ENCODE measurements around the gene FXYD3.
"Not testable (repeated sequence)": the region's sequence is repeated elsewhere in the genome, so short reads cannot be mapped to it uniquely, and the experiment has no call there.

The FXYD3 gene

DNA sequence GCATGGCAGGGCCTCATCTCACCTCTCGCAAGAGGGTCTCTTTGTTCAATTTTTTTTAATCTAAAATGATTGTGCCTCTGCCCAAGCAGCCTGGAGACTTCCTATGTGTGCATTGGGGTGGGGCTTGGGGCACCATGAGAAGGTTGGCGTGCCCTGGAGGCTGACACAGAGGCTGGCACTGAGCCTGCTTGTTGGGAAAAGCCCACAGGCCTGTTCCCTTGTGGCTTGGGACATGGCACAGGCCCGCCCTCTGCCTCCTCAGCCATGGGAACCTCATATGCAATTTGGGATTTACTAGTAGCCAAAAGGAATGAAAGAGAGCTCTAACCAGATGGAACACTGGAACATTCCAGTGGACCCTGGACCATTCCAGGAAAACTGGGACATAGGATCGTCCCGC is 8.0 kb downstream of the FXYD3 start:
- no peak for DNase-seq (ENCODE audit: low read depth in 2 of 2, low spot score in 1 of 2)

DNA sequence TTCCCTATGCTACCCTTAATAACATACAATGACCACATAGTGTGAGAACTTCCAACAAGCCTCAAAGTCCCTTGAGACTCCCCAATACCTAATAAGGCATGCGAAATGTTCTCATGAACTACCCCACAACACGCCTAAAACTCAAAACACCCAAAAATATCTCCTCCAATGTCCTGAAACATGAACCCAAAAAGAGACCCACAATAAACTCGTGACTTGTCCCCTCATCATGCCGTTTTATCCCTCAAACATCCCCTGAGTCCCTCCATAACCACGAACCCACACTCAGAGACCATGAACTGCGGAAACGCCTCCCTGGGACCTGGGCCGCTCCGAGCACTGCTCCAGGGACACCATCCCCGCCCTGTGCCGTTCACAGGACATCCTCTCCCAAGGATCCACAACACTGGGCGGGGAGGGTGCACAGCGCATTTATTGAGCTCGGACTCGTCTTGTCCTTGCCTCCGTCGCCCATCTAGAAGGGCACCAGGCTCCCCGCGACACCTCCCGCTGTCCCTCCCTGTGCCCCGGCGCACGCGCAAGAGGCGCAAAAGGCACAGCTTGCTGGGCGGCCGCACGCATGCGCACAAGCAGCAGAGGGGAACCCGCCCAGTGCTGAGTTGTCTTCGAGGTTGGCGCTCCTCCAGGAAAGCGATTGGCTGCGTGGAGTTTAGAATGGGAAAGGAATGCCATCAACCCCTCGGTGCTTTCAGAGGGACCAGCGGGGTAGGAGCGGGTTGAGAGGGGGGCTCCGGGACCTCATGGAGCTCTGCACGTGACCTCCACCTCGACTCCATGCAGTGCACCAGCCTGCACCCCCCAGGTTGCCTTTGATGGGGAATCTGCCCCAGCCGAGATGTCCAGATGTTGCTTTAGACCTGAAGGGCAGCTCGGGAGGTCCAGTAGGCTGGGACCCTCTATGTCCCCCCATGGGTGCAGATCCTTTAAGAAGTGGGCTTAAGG is 8.8 kb downstream of the FXYD3 start:
- peak; percentile 58 to 69 for DNase-seq (ENCODE audit: low read depth in 2 of 2, low spot score in 1 of 2)

DNA sequence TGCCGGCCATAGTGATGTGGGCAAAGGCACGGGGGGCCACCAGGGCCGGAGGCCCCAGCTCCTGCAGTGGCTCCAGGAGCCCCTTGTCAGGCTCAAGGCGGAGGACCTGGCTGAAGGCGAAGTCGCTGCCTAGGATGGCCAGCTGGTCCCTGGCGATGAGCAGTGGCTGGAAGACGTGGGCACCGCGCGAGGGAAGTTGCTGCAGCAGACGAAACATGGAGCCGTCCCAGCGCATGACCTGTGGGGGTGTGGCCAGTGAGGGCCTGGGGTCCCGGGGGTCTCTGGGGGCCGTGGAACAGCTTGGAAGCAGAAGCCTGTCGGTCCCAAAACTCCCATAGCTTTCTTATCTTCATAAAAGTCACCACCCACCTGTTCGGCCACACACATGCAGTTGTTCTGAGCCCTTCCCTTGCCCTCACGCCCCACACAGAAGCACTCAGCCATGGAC is 9.7 kb downstream of the FXYD3 start:
- no peak for DNase-seq (ENCODE audit: low read depth in 2 of 2, low spot score in 1 of 2)

DNA sequence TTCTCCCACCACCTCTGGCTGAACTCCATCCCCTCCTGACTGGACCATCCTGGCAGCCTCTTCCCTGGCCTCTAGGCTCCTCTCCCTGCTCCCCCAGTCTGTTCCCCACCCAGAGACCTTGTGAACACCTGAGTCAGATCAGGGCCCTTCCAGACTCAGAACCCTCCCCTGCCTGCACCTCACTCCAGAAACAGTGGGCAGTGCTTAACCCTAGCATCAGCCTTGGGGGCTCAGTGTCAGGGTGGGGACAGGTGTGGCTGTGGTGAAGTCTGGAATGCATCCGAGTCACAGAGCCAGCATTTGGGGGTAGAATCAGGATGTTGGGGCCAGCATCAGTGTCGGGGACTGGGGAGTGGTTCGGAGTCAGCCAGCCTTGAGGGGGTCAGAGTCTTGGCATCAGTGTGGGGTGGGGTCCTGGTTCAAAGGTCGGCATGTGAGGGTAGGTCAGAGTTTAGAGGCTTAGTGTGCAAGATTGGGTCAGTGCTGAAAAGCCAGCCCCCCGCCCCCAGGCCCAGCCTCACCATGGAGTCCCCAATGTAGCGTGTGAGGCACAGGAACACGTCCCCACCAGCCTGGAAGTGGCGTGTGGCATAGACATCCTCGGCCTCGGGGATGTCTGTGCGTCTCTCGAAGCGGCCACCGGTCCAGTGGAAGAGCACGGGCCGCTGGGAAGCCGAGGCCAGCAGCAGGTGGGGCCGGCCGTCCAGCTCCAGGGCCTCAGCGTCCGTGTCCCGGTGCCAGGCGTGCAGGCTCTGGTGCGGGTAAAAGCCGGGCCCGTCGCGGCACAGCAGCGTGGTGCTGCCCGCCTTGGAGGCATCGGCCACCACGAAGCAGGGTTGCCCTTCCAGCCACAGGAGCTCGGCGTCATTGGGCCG is 10.4 kb downstream of the FXYD3 start:
- DNase-seq (ENCODE audit: low read depth in 2 of 2, low spot score in 1 of 2): no peak

DNA sequence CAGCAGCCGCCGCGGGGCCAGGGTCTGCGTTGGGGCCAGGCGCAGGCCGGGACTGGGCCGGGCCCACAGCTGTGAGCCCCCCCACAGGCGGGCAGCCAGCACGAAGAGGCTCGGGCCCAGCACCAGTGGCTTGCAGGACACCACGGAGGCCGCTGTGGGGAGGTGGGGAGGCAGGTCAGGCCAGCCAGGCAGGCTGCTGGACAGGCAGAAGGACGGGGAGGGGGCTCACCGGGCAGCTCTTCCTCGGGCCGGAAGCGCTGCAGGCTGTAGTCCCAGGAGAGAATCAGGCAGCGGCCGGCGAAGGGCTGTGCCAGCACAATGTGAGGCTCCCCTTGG is 11.0 kb downstream of the FXYD3 start:
- DNase-seq (ENCODE audit: low read depth in 2 of 2, low spot score in 1 of 2): no peak

DNA sequence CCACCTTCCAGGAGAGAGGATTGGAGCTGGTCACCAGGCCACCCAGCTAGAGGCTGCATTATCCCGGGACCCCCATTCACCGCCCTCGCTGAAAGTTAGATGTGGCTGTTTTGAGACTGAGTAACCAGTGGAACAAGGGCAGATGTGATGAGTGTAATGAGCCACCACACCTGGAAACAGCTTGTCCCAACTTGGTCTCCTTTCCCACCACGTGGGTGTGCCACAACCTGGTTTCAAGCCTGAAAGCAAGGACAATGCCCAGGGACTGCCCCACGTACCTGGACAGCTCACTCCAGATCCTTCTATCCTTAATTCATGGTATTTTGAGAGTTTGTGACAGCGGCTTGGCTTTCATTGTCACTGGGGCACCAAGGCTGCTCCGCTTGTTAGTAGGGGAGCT is 12.2 kb downstream of the FXYD3 start:
- DNase-seq (ENCODE audit: low read depth in 2 of 2, low spot score in 1 of 2): no peak

DNA sequence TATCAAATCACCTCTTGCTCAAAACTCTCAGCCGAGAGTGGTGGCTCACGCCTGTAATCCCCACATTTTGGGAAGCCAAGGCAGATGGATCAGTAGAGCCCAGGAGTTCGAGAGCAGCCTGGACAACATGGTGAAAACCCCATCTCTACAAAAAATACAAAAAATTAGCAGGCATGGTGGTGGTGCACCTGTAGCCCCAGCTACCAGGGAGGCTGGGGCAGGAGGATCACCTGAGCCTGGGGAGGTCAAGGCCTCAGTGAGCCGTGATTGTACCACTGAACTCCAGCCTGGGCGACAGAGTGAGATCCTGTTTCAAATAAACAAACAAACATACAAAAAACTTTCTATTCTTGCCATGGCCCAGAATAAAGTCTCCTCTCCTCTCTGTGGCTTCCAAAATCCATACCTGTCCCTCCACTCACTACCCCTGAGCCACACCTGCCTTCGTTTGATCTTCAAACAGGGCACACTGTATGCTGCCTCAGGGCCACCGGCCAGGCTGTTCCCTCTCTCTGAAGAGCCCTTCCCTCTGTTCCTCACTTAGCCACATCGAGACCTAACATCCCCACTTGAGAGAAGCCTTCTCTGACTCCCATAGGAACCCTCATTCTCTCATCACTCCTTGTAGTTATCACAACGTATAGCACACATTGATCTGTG is 12.9 kb downstream of the FXYD3 start:
- no peak for DNase-seq (ENCODE audit: low read depth in 2 of 2, low spot score in 1 of 2)

DNA sequence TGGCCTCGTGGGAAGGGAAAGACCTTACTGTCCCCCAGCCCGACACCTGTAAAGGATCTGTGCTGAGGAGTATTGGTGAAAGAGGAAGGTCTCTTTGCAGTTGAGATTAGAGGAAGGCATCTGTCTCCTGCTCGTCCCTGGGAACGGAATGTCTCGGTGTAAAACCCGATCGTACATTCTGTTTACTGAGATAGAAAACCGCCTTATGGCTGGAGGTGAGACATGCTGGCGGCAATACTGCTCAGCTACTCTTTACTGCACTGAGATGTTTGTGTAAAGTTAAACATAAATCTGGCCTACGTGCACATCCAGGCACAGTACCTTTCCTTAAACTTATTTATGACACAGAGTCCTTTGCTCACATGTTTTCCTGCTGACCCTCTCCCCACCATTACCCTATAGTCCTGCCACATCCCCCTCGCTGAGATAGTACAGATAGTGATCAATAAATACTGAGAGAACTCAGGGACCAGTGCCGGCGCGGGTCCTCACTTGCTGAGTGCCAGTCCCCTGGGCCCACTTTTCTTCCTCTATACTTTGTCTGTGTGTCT is 14.2 kb downstream of the FXYD3 start:
- DNase-seq (ENCODE audit: low read depth in 2 of 2, low spot score in 1 of 2): not testable (repeated sequence)

DNA sequence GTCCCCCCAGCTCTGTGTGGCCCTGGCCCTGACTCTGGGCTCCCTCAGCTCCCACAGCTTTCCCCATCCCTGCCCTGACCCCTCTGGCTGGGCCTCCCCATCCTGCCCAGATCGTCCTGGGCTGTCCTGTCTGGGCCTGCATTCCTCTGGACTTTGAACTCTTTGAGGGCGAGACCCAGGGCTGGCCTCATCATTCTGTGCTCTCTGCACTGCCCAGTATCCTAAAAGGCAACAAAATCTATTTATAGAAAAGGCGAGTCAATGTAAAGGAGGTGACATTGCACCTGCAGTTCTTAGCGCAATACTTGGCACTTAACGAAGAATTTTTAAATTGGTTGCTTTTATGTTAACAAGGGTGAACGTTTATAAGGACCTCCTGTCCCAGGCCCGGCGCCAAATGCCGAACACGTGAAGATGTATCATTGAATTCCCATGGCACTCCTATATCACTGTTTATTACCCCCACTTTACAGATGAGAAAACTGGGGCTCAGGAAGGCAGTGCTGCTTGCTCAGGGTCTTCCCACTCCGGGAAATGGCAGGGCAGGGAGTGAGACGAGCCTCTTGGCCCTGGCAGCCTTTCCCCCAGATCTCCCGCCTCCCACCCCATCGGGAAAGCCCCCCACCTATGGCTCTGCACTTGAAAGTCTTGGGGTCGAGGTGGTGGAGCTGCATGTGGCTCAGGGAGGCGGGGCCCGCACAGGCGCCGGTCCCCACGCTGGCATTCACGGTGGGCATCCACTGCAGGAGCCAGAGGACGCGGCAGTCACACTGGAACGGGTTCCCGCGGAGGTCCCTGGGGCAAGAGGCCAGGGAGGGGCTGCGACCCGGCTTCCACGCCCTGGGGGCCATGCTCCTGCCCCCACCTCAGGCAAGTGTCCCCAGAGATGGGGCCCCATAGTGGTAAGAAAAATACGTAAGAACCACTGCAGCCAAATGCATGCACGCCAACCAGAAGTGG is 15.4 kb downstream of the FXYD3 start:
- no peak for DNase-seq (ENCODE audit: low read depth in 2 of 2, low spot score in 1 of 2)

DNA sequence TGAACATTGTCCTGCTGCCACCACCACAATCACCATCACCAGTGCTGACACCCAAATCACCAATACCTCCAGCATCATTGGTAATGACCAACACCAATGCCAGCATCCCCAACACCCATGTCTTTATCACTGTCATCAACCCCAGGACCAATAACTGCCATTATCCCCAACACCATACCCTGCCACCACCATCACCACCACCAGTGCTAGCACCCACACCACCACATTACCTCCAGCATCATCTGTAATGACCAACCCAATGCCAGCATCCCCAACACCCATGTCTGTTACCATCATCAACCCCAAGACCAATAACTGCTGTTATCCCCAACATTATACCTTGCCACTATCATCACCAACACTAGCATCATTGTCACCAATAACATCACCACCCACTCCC is 16.6 kb downstream of the FXYD3 start:
- no peak for DNase-seq (ENCODE audit: low read depth in 2 of 2, low spot score in 1 of 2)

DNA sequence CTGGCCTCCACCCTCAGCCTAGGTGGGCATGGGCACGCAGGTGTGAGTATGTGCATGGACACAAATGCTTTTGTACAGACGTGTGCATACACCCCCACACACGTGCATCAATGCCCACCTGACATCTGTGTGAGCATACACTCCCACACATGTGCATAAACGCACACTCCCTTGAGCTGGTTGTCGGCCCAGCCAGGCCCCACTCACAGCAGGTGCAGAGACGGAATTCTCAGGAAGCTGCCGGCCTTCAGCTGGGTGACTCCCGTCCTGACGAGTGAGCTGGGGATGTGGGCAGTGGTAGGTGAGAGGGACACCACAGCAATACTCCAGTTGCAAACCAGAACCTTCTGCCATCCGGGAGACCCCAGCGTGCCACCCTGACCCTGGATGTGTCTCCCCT is 18.2 kb downstream of the FXYD3 start:
- DNase-seq (ENCODE audit: low read depth in 2 of 2, low spot score in 1 of 2): no peak

DNA sequence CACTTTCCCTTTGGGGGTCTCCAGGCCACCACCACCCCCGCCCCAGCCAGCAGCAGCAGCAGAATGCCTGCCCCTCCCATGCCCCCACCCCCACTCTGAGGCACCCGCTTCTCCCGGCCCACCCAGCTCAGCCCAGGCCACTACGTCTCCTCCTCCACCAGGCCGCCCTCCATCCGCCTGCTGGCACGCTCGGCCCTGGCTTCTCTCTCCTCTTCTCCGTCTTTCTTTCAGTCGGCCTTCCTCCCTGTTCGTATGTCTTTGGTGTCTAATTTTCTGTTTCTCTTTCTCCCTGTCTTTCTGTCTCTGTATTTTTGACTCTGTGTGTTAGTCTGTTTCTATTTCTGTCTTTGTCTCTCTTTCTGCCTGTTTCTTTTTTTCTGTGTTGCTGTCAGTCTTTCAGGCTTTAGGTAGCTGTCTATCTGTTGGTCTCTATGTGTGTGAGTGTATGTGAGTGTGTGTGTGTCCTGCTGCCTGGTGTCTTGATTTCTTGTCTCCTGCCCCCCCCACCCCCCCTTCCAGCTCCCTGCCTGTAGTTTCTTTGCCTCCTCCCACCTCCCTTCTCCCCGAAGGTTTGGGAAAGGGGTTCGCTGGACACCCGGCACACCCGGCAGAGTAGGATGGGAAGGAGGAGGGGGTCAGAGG is 19.1 kb downstream of the FXYD3 start, which contains the start of gene LGI4:
TSS of gene LGI4 (minus strand) at position 459 of the 642 bp plus-strand sequence. CDS start at position 80, 379 bp downstream.
- no peak for DNase-seq (ENCODE audit: low read depth in 2 of 2, low spot score in 1 of 2)

DNA sequence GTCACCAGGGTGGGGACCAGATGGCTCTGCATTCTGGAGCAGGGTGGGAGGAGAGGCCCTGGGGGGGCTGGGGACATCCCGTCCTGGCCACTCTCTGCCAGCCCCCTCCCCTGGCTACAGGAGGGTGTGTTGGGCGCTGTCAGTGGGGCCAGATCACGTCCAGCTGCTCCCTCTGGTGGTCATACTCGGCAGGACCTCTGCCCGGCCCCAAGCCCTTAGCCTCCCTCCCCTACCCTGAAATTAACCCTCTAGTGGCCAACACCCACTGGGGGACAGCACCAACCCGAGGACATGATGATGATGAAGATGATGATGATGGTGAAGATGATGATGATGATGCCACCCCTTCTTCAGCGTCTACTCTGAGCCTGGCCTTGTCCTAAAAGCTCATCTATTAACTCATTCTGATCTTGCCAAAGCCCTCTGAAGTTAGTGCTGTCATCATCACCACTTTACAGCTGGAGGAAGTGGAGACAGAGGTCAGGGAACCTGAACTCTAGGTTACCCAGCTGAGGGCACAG is 19.8 kb downstream of the FXYD3 start:
- peak in 1 of 2 donors; percentile 24 for DNase-seq (ENCODE audit: low read depth in 2 of 2, low spot score in 1 of 2)

DNA sequence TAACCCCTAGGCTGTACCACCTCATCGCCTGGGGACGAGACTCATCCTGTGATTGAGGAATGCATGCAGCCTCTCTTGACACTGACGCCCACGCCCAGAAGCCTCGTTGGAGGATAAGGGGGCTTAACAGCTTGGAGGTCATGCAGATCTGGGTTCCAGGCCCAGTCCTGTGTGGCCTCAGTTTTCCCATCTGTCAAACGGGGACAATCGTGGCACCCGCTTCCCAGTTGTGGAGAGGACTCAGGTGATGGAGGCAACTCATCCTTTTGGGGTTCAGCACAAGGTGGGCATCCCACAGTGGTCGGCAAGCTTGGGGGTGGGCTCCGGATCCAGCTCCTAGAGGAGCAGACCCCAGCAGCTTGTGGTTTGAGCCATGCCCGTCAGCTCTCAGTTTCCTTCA is 20.6 kb downstream of the FXYD3 start:
- DNase-seq (ENCODE audit: low read depth in 2 of 2, low spot score in 1 of 2): no peak

DNA sequence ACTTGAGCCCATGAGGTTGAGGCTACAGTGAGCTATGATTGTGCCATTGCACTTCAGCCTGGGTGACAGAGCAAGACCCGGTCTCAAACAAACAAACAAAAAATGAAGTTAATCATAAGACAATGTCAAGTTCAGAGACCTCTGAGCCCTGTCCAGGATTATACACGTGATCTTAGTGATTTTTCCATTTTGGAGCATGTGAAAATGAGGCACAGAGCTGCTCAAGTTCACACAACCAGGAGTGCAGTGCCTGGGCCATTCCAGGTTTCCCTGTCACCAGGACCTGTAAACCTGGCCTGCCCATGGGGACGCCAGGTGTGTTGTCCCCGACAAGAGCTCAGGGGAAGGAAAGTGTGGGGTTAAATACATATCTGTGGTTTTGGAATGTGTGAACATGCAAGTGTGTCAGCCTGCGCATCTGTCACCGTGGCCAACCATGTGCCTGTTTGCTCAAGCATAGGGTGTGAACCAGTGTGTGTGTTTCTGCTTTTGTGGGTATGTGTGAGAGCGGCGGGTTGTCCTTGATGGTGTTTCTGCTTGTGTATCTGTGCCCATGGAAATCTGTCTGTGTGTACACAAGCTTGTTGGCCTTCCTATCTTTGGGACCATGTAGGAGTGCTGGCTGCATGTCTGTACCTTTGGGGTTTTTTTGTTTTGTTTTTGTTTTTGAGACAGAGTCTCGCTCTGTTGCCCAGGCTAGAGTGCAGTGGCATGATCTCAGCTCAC is 21.5 kb downstream of the FXYD3 start:
- DNase-seq (ENCODE audit: low read depth in 2 of 2, low spot score in 1 of 2): no peak

DNA sequence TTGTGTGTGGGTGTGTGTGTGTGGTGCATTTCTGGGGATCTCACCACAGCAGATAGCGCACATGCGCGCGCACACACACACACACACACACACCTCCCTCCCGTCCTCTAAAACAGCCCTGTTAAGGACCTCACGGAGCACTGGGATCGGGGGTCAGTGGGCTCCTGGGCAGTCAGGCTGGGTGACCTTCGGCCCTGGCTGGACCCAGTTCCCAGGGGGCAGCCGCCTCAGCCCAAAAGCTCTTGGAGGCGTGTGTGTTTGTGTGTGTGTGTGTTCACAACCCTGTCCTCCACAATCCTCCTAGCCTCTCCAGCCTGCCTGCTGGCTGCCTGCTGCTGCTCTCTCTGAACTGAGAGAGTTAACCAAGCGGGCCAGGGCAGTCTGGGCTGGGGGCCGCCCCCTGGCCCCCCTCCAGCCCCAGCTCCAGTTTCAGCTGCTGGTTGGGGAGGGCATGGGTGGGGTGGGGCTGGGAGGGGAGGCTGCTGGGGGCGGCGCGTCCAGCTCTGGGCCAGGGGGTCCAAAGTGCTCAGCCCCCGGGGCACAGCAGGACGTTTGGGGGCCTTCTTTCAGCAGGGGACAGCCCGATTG is 22.8 kb downstream of the FXYD3 start, which contains the start of gene FXYD1:
TSS of gene FXYD1 (plus strand) at position 520 of the 588 bp plus-strand sequence. CDS start 1,256 bp downstream, outside the sequence.
- no peak for DNase-seq (ENCODE audit: low read depth in 2 of 2, low spot score in 1 of 2)

DNA sequence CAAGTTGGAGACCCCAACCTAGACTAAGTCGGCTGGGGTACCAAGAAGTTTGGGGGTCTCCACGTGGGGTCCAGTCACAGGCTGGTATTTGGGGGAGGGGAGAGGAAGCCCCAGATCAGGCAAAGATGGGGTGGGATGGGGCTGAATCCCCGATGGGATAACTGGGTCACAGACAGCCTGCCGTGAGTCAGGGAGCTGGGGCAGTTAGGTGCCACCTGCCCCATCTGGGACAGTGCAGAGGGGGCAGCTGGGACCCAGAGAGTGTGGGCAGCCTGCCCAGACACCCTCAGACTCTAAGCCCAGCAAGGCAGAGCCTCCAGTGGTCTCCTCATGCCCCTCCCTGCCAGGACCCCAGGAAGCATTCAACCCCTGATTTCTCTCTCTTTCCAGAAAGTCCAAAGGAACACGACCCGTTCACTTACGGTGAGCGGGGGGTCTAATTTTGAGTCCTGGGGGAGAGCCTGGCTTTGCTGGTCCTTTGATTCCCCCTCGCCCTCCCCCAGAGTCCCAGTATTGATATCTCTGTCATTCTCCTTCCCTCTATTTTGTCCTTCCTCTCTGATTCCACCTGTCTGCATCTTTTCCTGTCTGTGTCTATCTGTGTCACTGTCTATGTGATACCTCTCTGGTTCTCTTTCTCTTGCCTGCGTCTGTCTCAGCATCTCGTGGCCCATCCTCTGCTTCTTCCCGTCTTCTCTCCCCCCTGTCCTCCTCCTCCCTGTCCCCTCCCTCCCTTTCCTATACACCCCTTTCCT is 24.8 kb downstream of the FXYD3 start:
- DNase-seq (ENCODE audit: low read depth in 2 of 2, low spot score in 1 of 2): no peak
